Keratinocyte (primary cell): ENCODE data around the gene C8B.

Experiments used
- EZH2 ChIP-seq: IDR thresholded peaks from one replicate; pipeline ENCODE4 v1.6.1; 2012; ENCODE audit warnings: inconsistent platforms, mild to moderate bottlenecking, low read length, moderate library complexity
- TF ChIP-seq, protein P1 (sequence below), 3 experiments: IDR thresholded peaks in 1 of 3; conservative IDR thresholded peaks in 1 of 3; optimal IDR thresholded peaks in 1 of 3; 2 replicates in 2 of 3; 3 replicates in 1 of 3; pipeline versions ENCODE3 to v1.5.1; 2011; ENCODE audit warnings: low read length in 3 of 3, mild to moderate bottlenecking in 3 of 3, moderate library complexity in 2 of 3, control low read depth in 1 of 3, inconsistent platforms in 1 of 3; ENCODE audit not compliant: insufficient read depth in 2 of 3; ENCODE audit errors: extremely low read depth in 1 of 3

DNA sequence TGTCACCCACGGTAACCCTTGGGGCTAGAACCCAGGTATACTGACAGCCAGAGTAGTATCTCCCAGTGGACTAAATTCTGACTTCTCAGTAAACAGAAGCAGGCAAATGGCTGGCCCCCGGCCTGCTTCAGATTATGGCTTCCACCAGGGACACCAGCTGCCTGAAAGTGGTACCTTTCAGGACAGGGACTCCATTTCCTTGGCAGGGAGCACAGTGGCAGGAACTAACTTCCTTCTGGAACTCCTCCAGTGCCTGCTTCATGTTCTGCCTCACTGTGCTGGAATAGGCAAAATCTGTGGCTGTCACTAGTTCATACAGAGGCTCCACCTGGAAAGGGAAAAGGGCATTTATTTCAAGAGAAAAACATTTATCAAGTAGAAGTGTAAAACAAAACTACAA, 32.7 kb downstream of the C8B start:
- TF ChIP-seq, protein P1, sequence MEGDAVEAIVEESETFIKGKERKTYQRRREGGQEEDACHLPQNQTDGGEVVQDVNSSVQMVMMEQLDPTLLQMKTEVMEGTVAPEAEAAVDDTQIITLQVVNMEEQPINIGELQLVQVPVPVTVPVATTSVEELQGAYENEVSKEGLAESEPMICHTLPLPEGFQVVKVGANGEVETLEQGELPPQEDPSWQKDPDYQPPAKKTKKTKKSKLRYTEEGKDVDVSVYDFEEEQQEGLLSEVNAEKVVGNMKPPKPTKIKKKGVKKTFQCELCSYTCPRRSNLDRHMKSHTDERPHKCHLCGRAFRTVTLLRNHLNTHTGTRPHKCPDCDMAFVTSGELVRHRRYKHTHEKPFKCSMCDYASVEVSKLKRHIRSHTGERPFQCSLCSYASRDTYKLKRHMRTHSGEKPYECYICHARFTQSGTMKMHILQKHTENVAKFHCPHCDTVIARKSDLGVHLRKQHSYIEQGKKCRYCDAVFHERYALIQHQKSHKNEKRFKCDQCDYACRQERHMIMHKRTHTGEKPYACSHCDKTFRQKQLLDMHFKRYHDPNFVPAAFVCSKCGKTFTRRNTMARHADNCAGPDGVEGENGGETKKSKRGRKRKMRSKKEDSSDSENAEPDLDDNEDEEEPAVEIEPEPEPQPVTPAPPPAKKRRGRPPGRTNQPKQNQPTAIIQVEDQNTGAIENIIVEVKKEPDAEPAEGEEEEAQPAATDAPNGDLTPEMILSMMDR (optimal IDR thresholded peaks at IDR 0.05 in 1 of 3, IDR thresholded peaks at IDR 0.05 in 1 of 3, conservative IDR thresholded peaks at IDR 0.05 in 1 of 3; ENCODE audit: extremely low read depth in 1 of 3, insufficient read depth in 2 of 3, low read length in 3 of 3), result no peak
- TF ChIP-seq EZH2, result no peak
